Right renal pelvis (tissue), 4 donors: ENCODE results near the gene RYR2. TPM values are rescaled to one million over a fixed set of nuclear protein-coding genes. Genes with fewer than 3 reads are reported as not detected.
"Not testable (repeated sequence)": the region's sequence is repeated elsewhere in the genome, so short reads cannot be mapped to it uniquely, and the experiment has no call there.

Experiments
- DNase-seq, 4 donors: peaks; one replicate each; pipeline ENCODE4 v3.0.0-alpha.2; 2013; ENCODE audit warnings: low read depth in 4 of 4, low spot score in 3 of 4, missing footprints in 1 of 4
- polyA plus RNA-seq, 4 donors: library from polyadenylated mRNA; unstranded; fragments of 120-200 nt; gene quantifications; one replicate each; pipeline ENCODE4 v1.2.1, GENCODE V29; 2013; ENCODE audit not compliant: insufficient read length in 4 of 4

Gene RYR2
- polyA plus RNA-seq, 4 donors = 1.4 to 2.1 (median 1.6) TPM

GRCh38 chr1:237134929-237135328, 92.9 kb downstream of the RYR2 start:
- DNase-seq = no peak

GRCh38 chr1:237138551-237138950, 96.6 kb downstream of the RYR2 start:
- DNase-seq = no peak

GRCh38 chr1:237139732-237140131, 97.7 kb downstream of the RYR2 start:
- no peak for DNase-seq

GRCh38 chr1:237140986-237141385, 99.0 kb downstream of the RYR2 start:
- DNase-seq = no peak

- no peak for DNase-seq
These were observed 99.5 kb downstream of the RYR2 start for GRCh38 chr1:237141502-237141901.

GRCh38 chr1:237145379-237146135, 103.6 kb downstream of the RYR2 start:
- no peak for DNase-seq

GRCh38 chr1:237146241-237146640, 104.3 kb downstream of the RYR2 start:
- peak; percentile 43 to 66 (median 52) for DNase-seq

GRCh38 chr1:237149857-237150256, 107.9 kb downstream of the RYR2 start:
- DNase-seq = no peak

- not testable (repeated sequence) for DNase-seq
These were observed 110.0 kb downstream of the RYR2 start for GRCh38 chr1:237151979-237152378.

- DNase-seq = no peak
These were observed 110.7 kb downstream of the RYR2 start for GRCh38 chr1:237152506-237153335.

GRCh38 chr1:237154157-237154556, 112.2 kb downstream of the RYR2 start:
- no peak for DNase-seq

GRCh38 chr1:237164406-237165352, 122.7 kb downstream of the RYR2 start:
- no peak for DNase-seq

GRCh38 chr1:237166086-237166485, 124.1 kb downstream of the RYR2 start:
- no peak for DNase-seq

GRCh38 chr1:237166593-237167101, 124.7 kb downstream of the RYR2 start:
- no peak for DNase-seq

GRCh38 chr1:237170149-237170548, 128.2 kb downstream of the RYR2 start:
- DNase-seq = no peak

- DNase-seq = no peak
These were observed 129.6 kb downstream of the RYR2 start for GRCh38 chr1:237171454-237172117.

- DNase-seq = no peak
These were observed 130.1 kb downstream of the RYR2 start for GRCh38 chr1:237172118-237172485.

- no peak for DNase-seq
These were observed 137.5 kb downstream of the RYR2 start for GRCh38 chr1:237179503-237179902.

- no peak for DNase-seq
These were observed 138.3 kb downstream of the RYR2 start for GRCh38 chr1:237180256-237180655.

GRCh38 chr1:237181743-237182317, 139.8 kb downstream of the RYR2 start:
- DNase-seq = no peak
